ENCODE measurements around the gene ANO1.

Gene ANO1

DNA sequence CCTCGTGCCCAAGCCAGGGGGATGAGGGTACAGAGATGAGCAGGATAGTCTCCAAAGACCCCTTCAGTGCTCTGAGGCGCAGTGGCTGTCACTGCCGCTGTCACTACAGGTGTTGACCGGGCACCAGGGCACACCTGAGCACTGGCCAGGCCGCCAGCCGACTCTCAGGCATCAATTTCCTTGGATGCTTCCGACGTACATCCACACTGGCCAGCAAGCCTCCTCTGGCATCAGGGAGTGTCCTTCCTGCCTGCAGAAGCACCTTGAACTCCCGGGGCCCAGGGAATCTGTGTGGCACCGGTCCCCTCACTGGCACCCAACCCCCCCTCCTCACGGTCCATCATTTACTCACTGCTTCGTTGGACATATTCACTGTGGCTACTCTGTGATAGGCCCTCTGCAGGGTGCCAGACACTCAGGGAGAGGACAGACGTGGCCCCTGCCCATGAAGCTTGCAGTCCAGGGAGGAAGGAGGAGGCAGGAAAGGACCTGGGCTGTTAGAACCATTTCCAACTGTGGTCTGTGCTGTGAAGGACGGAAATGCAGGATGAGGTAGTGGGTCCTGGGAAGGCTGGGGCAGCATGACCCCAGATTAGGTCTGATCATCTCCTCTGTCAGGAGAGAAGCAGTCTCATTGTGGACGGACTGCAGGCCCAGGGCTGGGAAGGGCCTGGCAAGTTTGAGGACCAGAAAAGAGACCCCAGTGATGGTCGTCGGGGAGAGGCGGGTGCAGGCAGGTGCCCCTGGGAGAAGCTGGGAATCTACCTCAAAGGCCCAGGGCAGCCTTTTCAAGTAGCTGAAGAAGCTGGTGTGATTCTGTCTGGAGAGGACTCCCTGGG is 46.3 kb upstream of the ANO1 start:
- TF ChIP-seq EP300 (IDR thresholded peaks at IDR 0.05; ENCODE audit: borderline replicate concordance) (no peak), CEBPB (IDR thresholded peaks at IDR 0.05) (no peak)

DNA sequence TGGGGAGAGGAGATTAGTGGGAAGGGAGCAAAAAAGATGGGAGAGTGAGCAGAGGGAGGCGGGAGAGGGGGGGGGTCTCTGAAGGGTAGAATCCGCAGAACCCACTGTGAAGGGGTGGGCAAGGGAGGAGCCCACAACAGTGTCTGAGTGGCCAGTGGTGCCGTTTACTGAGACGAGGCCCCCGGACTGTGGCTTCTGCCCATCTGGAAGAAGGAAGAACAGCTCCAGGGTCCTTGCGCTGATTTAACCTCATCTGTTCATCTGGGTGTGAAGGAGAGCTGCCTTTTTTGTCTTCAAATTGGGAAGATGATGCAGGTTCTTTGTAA is 45.7 kb upstream of the ANO1 start:
- TF ChIP-seq, protein P1, sequence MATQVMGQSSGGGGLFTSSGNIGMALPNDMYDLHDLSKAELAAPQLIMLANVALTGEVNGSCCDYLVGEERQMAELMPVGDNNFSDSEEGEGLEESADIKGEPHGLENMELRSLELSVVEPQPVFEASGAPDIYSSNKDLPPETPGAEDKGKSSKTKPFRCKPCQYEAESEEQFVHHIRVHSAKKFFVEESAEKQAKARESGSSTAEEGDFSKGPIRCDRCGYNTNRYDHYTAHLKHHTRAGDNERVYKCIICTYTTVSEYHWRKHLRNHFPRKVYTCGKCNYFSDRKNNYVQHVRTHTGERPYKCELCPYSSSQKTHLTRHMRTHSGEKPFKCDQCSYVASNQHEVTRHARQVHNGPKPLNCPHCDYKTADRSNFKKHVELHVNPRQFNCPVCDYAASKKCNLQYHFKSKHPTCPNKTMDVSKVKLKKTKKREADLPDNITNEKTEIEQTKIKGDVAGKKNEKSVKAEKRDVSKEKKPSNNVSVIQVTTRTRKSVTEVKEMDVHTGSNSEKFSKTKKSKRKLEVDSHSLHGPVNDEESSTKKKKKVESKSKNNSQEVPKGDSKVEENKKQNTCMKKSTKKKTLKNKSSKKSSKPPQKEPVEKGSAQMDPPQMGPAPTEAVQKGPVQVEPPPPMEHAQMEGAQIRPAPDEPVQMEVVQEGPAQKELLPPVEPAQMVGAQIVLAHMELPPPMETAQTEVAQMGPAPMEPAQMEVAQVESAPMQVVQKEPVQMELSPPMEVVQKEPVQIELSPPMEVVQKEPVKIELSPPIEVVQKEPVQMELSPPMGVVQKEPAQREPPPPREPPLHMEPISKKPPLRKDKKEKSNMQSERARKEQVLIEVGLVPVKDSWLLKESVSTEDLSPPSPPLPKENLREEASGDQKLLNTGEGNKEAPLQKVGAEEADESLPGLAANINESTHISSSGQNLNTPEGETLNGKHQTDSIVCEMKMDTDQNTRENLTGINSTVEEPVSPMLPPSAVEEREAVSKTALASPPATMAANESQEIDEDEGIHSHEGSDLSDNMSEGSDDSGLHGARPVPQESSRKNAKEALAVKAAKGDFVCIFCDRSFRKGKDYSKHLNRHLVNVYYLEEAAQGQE (IDR thresholded peaks at IDR 0.05; ENCODE audit: low read depth) = no peak
- TF ChIP-seq YY1 (IDR thresholded peaks at IDR 0.05; ENCODE audit: low read depth) (no peak), CREB1 (IDR thresholded peaks at IDR 0.05; ENCODE audit: low read depth) (no peak), EGR1 (IDR thresholded peaks at IDR 0.05) (no peak), RAD21 (IDR thresholded peaks at IDR 0.05; ENCODE audit: low read depth) (no peak), TAF1 (IDR thresholded peaks at IDR 0.05; ENCODE audit: low read depth) (no peak), FOXM1 (IDR thresholded peaks at IDR 0.05; ENCODE audit: borderline replicate concordance, low read depth) (no peak), NFIC (IDR thresholded peaks at IDR 0.05) (no peak), CEBPB (IDR thresholded peaks at IDR 0.05) (no peak), TEAD4 (IDR thresholded peaks at IDR 0.05) (no peak), EP300 (IDR thresholded peaks at IDR 0.05; ENCODE audit: borderline replicate concordance) (no peak), ZBTB7A (IDR thresholded peaks at IDR 0.05; ENCODE audit: low read depth) (no peak), TCF12 (IDR thresholded peaks at IDR 0.05; ENCODE audit: low read depth) (no peak)
- TF ChIP-seq, protein P2, sequence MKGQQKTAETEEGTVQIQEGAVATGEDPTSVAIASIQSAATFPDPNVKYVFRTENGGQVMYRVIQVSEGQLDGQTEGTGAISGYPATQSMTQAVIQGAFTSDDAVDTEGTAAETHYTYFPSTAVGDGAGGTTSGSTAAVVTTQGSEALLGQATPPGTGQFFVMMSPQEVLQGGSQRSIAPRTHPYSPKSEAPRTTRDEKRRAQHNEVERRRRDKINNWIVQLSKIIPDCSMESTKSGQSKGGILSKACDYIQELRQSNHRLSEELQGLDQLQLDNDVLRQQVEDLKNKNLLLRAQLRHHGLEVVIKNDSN (IDR thresholded peaks at IDR 0.05) = no peak
- TF ChIP-seq, protein P3, sequence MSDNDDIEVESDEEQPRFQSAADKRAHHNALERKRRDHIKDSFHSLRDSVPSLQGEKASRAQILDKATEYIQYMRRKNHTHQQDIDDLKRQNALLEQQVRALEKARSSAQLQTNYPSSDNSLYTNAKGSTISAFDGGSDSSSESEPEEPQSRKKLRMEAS (IDR thresholded peaks at IDR 0.05) = no peak

DNA sequence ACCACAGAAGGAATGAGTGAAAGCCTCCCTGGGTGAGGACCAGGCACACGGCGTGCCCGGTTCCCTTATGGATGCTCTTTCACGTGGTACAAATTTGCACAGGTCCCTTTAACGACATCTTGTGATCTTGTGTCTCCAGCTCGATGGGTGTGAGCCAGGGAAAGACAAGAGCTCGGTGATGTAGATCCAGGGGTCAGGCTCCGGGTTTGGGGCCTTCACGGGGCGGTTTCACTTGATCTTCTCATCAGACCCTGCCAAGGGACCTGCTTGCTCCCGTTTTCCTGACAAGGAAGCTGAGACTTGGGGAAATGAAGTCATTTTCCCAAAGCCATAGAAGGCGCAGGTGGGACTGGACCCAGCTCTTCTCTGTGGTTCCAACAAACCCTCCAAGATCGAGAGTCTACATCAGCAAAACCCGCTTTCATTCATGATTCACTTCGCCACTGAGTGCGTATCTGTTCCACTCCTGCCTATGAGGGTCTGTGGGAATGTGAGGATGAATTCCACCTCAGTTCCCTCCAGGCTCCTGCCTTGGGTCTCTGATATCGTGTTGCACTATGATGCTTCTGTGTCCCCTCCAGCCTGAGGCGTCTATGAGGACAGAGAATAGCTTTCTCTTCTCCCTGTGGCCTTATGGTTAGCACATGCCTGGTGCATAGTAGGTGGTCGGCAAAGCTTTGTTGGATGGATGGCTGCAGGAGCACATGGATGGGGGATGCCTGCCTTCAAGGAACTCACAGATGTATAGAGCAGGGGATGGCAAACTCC is 45.0 kb upstream of the ANO1 start:
- no peak for TF ChIP-seq RAD21 (IDR thresholded peaks at IDR 0.05; ENCODE audit: low read depth)
- no peak for TF ChIP-seq EGR1 (IDR thresholded peaks at IDR 0.05)
- no peak for TF ChIP-seq FOXM1 (IDR thresholded peaks at IDR 0.05; ENCODE audit: borderline replicate concordance, low read depth)
- TF ChIP-seq YY1 (IDR thresholded peaks at IDR 0.05; ENCODE audit: low read depth) = no peak
- no peak for TF ChIP-seq TCF12 (IDR thresholded peaks at IDR 0.05; ENCODE audit: low read depth)
- TF ChIP-seq, protein P3 (IDR thresholded peaks at IDR 0.05) = no peak
- TF ChIP-seq TEAD4 (IDR thresholded peaks at IDR 0.05) = no peak
- TF ChIP-seq NFIC (IDR thresholded peaks at IDR 0.05) = no peak
- no peak for TF ChIP-seq CEBPB (IDR thresholded peaks at IDR 0.05)
- TF ChIP-seq EP300 (IDR thresholded peaks at IDR 0.05; ENCODE audit: borderline replicate concordance) = no peak
- TF ChIP-seq TAF1 (IDR thresholded peaks at IDR 0.05; ENCODE audit: low read depth) = no peak
- TF ChIP-seq, protein P2 (IDR thresholded peaks at IDR 0.05) = no peak

DNA sequence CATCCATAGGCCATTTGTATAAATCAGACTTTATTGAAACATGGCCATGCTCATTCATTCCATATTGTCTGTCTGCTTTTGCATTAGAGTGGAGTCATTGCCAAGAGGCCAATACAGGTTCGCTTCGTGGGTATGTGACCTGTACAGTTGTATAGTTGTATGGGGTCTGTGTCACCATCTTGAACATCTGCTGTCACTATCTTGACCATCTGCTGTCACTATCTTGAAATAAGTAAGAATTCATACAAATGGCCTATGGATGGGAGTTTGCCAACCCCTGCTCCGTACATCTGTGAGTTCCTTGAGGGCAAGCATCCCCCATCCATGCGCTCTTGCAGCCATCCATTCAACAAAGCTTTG is 44.4 kb upstream of the ANO1 start:
- TF ChIP-seq TCF12 (IDR thresholded peaks at IDR 0.05; ENCODE audit: low read depth) = no peak
- no peak for TF ChIP-seq TAF1 (IDR thresholded peaks at IDR 0.05; ENCODE audit: low read depth)
- TF ChIP-seq CREB1 (IDR thresholded peaks at IDR 0.05; ENCODE audit: low read depth) = no peak
- TF ChIP-seq, protein P3 (IDR thresholded peaks at IDR 0.05) = no peak
- TF ChIP-seq NFIC (IDR thresholded peaks at IDR 0.05) = no peak

DNA sequence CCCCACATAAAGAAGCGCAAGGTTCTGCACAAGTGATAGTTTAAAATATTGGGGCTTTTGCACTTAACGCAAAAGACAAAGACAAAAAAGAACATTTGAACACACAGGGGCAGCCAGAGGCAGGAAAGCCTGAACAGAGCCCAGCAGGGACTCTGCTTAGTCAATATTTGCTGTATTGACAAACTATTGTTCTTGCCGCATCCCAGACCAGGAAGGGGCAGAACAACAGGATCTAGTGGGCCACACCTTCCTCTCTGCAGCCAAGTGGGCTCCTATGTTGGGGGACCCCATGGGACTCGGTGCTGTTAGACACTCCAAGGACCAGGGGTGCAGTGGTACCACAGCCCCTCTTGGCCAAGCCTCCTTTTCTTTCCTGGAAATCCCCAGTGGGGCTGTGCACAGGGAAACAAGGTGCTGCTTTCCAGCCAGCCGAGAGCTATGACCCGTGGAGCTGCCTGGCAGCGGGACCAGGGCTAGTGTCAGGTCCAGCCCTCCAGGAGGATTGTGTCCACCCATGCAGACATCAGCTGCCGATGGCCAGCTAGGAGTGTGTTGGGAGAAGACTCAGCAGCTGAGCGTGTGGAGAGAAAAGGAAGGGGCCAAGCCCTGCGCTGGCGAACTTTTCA is 43.3 kb upstream of the ANO1 start:
- TF ChIP-seq ZBTB7A (IDR thresholded peaks at IDR 0.05; ENCODE audit: low read depth) = no peak
- no peak for TF ChIP-seq NFIC (IDR thresholded peaks at IDR 0.05)
- TF ChIP-seq CEBPB (IDR thresholded peaks at IDR 0.05) = no peak
- TF ChIP-seq TCF12 (IDR thresholded peaks at IDR 0.05; ENCODE audit: low read depth) = no peak
- no peak for TF ChIP-seq YY1 (IDR thresholded peaks at IDR 0.05; ENCODE audit: low read depth)
- TF ChIP-seq, protein P1 (IDR thresholded peaks at IDR 0.05; ENCODE audit: low read depth) = no peak
- no peak for TF ChIP-seq TEAD4 (IDR thresholded peaks at IDR 0.05)
- no peak for TF ChIP-seq CREB1 (IDR thresholded peaks at IDR 0.05; ENCODE audit: low read depth)
- TF ChIP-seq, protein P2 (IDR thresholded peaks at IDR 0.05) = no peak
- no peak for TF ChIP-seq EP300 (IDR thresholded peaks at IDR 0.05; ENCODE audit: borderline replicate concordance)
- TF ChIP-seq FOXM1 (IDR thresholded peaks at IDR 0.05; ENCODE audit: borderline replicate concordance, low read depth) = no peak
- TF ChIP-seq RAD21 (IDR thresholded peaks at IDR 0.05; ENCODE audit: low read depth) = no peak
- no peak for TF ChIP-seq TAF1 (IDR thresholded peaks at IDR 0.05; ENCODE audit: low read depth)
- no peak for TF ChIP-seq EGR1 (IDR thresholded peaks at IDR 0.05)
- TF ChIP-seq, protein P3 (IDR thresholded peaks at IDR 0.05) = no peak

Measured in Ishikawa (cell line).